AG09309 (cell line): Measurements from ENCODE around the gene MIER1.
"Not testable (repeated sequence)": the region's sequence is repeated elsewhere in the genome, so short reads cannot be mapped to it uniquely, and the experiment has no call there.

ENCODE experiments used
- DNase-seq: peaks from one replicate; pipeline ENCODE4 v3.0.0-alpha.2; 2010; ENCODE audit warnings: low read depth
- H3K4me3 ChIP-seq: 2 replicates; pipeline ENCODE4 v1.5.1; 2011; ENCODE audit warnings: mild to moderate bottlenecking, low read depth, low read length, moderate library complexity; ENCODE audit not compliant: control insufficient read depth
- CTCF ChIP-seq: IDR thresholded peaks from 2 replicates; pipeline ENCODE4 v1.5.1; 2011; ENCODE audit warnings: mild to moderate bottlenecking, low read depth, low read length, inconsistent platforms; ENCODE audit not compliant: insufficient read depth, control insufficient read depth; ENCODE audit errors: missing control alignments

The MIER1 gene

GRCh38 chr1:66945316-66945715 is 20.5 kb downstream of the MIER1 start:
- no peak overlapping the region for H3K4me3 ChIP-seq
- no peak for TF ChIP-seq CTCF
- no peak for DNase-seq

- no peak for DNase-seq
- TF ChIP-seq CTCF: no peak
- no peak overlapping the region for H3K4me3 ChIP-seq
Measured at GRCh38 chr1:66947267-66947666, 22.5 kb downstream of the MIER1 start.

GRCh38 chr1:66951513-66951912 is 26.7 kb downstream of the MIER1 start:
- no peak for DNase-seq
- no peak for TF ChIP-seq CTCF
- H3K4me3 ChIP-seq: no peak overlapping the region

- no peak for DNase-seq
- TF ChIP-seq CTCF: no peak
- H3K4me3 ChIP-seq: no peak overlapping the region
Measured at GRCh38 chr1:66954208-66954607, 29.4 kb downstream of the MIER1 start.

DNA sequence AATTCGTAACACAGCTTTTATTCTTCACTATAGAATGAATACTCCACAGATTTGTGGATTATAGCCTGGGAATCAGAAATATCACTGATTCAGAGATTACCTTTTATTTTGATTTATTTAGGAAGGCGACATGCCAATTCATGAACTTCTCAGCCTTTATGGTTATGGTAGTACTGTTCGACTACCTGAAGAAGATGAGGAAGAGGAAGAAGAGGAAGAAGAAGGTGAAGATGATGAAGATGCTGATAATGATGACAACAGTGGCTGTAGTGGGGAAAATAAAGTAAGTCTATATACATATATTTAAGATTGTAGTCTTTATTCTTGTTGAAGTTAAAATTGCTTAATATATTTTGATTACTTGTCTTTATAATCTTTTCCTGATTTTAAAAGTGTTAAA is 33.1 kb downstream of the MIER1 start:
- DNase-seq: no peak
- H3K4me3 ChIP-seq: no peak overlapping the region
- TF ChIP-seq CTCF: no peak

GRCh38 chr1:66966188-66966873 is 41.5 kb downstream of the MIER1 start:
- not testable (repeated sequence) for DNase-seq

DNA sequence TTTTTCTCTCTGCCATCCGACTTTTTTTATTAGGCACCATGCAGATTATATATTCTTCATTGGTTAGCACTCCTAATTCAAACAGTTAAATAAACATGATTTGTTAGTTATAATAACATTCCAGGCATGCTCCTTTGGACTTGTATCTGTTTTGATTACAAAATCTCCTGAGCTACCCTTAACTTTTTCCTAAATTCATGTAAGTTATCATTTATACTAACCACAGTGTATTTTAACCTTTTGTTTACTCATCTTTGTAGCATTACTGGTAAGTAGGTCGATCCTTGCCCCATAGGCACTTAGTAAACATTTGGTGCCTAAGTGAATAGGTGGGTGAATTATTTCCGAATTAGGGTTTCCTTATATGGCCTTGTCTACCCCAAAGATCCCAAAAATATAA is 43.8 kb downstream of the MIER1 start:
- no peak for TF ChIP-seq CTCF
- DNase-seq: no peak
- H3K4me3 ChIP-seq: no peak overlapping the region

More at GRCh38 chr1:66966188-66966873, 41.5 kb downstream of the MIER1 start:
- not testable (repeated sequence) for H3K4me3 ChIP-seq
